ENCODE data around the gene MYH4. TPM values are rescaled to one million over a fixed set of nuclear protein-coding genes. Genes with fewer than 3 reads are reported as not detected.

Gene MYH4
- total and polyA plus RNA-seq, 2 donors (not counting 3 experiments of a cell fraction or from before 2014, with no cell fraction given): not detected

DNA sequence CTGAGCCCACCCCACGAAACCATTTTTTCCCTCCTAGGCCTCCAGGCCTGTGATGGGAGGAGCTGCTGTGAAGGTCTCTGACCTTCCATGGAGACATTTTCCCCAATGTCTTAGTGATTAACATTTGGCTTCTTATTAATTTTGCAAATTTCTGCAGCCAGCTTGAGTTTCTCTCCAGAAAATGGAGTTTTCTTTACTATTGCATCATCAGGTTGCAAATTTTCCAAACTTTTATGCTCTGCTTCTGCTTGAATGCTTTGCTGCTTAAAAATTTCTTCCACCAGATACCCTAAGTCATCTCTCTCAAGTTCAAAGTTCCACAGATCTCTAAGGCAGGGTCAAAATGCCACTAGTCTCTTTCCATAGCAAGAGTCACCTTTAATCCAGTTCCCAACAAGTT is 12.9 kb upstream of the MYH4 start:
- Histone ChIP-seq H3K4me1 (ENCODE audit: control insufficient read depth, extremely low read depth, insufficient read depth, low read length) (no peaks in the 10 kb centered on the region), H3K4me3 (replicated peaks in 1 of 3; ENCODE audit: insufficient read depth in 1 of 3, low read depth in 1 of 3, low read length in 3 of 3) (no peak overlapping the region), H3K27me3 (ENCODE audit: control insufficient read depth in 2 of 2, insufficient read depth in 2 of 2, low read length in 2 of 2) (no peaks in the 10 kb centered on the region), H3K27ac (ENCODE audit: insufficient read depth, low read depth, low read length) (no peak overlapping the region), H4K20me1 (replicated peaks; ENCODE audit: control insufficient read depth, extremely low read depth, insufficient read depth, low read length) (no peaks in the 10 kb centered on the region), H3K9me1 (replicated peaks; ENCODE audit: control insufficient read depth, extremely low read depth, insufficient read depth, low read length) (no peaks in the 10 kb centered on the region), H3K4me2 (ENCODE audit: insufficient read depth, low read length) (no peak overlapping the region), H2AFZ (ENCODE audit: low read depth, low read length) (no peak overlapping the region), H3K9me3 (replicated peaks; ENCODE audit: control insufficient read depth, insufficient read depth, low read length) (peaks cover 5% of the 10 kb centered on the region), H3K9ac (replicated peaks; ENCODE audit: extremely low read depth, insufficient read depth, low read length) (no peak overlapping the region), H3K79me2 (ENCODE audit: control insufficient read depth, insufficient read depth, low read length) (no peaks in the 10 kb centered on the region), H3K36me3 (ENCODE audit: control insufficient read depth in 2 of 2, extremely low read depth in 1 of 2, insufficient read depth in 2 of 2, low read length in 2 of 2) (no peaks in the 10 kb centered on the region)
- TF ChIP-seq POLR2A (IDR thresholded peaks at IDR 0.05; ENCODE audit: low read depth, low read length) (no peak), EZH2 (IDR thresholded peaks at IDR 0.05; ENCODE audit: borderline replicate concordance, low read depth, low read length, severe bottlenecking) (no peak), JUN (IDR thresholded peaks at IDR 0.05; ENCODE audit: borderline replicate concordance, insufficient read depth, insufficient read length, low read depth) (no peak), GATA2 (IDR thresholded peaks at IDR 0.05; ENCODE audit: insufficient read depth, insufficient read length, low read depth, low read length) (no peak), FOS (IDR thresholded peaks at IDR 0.05; ENCODE audit: borderline replicate concordance, insufficient read depth, low read length) (no peak), POLR2AphosphoS5 (IDR thresholded peaks at IDR 0.05; ENCODE audit: insufficient read depth, low read depth, low read length) (no peak), MYC (IDR thresholded peaks at IDR 0.05; ENCODE audit: low read depth, low read length) (no peak)
- TF ChIP-seq, protein P1, sequence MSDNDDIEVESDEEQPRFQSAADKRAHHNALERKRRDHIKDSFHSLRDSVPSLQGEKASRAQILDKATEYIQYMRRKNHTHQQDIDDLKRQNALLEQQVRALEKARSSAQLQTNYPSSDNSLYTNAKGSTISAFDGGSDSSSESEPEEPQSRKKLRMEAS (IDR thresholded peaks at IDR 0.05; ENCODE audit: insufficient read depth, insufficient read length): no peak
- TF ChIP-seq, protein P2, sequence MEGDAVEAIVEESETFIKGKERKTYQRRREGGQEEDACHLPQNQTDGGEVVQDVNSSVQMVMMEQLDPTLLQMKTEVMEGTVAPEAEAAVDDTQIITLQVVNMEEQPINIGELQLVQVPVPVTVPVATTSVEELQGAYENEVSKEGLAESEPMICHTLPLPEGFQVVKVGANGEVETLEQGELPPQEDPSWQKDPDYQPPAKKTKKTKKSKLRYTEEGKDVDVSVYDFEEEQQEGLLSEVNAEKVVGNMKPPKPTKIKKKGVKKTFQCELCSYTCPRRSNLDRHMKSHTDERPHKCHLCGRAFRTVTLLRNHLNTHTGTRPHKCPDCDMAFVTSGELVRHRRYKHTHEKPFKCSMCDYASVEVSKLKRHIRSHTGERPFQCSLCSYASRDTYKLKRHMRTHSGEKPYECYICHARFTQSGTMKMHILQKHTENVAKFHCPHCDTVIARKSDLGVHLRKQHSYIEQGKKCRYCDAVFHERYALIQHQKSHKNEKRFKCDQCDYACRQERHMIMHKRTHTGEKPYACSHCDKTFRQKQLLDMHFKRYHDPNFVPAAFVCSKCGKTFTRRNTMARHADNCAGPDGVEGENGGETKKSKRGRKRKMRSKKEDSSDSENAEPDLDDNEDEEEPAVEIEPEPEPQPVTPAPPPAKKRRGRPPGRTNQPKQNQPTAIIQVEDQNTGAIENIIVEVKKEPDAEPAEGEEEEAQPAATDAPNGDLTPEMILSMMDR (IDR thresholded peaks at IDR 0.05; ENCODE audit: extremely low read depth in 1 of 2, insufficient read depth in 1 of 2, low read depth in 1 of 2, low read length in 2 of 2): no peak
- BruUV-seq (replicated peaks): no TSS peak
- dilution Hi-C loops (cut with MboI; ENCODE audit: extremely low pct_ligation_motif_present, low sequenced_read_pairs): no loop called here
- DNase-seq (ENCODE audit: low read depth, low spot score) (no peak), FAIRE-seq (no peak)
- POLR2A ChIA-PET: no interaction called here
- CTCF ChIA-PET: no interaction called here
- intact Hi-C loops (cut with micrococcal nuclease): no loop called here
